ENCODE results near the gene SGPP1.

- TF ChIP-seq CTCF (IDR thresholded peaks at IDR 0.05) (no peak), POLR2AphosphoS5 (IDR thresholded peaks at IDR 0.05) (no peak)
Measured at GRCh38 chr14:63659726-63660125, 68.1 kb downstream of the SGPP1 start.

Measured in upper lobe of left lung (tissue), 4 donors.